HCT116 (cell line): ENCODE data around the gene SLC6A17.

Source experiments
- CEBPB ChIP-seq: IDR thresholded peaks from 2 replicates; pipeline ENCODE4 v1.6.1; 2012; ENCODE audit warnings: low read depth
- EZH2phosphoT487 ChIP-seq: fragments of 200-600 bp; IDR thresholded peaks from 2 replicates; pipeline ENCODE4 v1.6.1; 2018; ENCODE audit warnings: antibody characterized with exemption, borderline replicate concordance
- TF ChIP-seq, protein P1 (sequence below), 3 experiments: fragments of 200-600 bp in 1 of 3; sonication (generic) in 1 of 3; IDR thresholded peaks in 2 of 3; conservative IDR thresholded peaks in 1 of 3; 2 replicates each; pipeline ENCODE4 v1.5.1; 2012 to 2017; ENCODE audit warnings: low read depth in 2 of 3, low read length in 2 of 3, antibody characterized with exemption in 1 of 3, borderline replicate concordance in 1 of 3, control low read depth in 1 of 3, mild to moderate bottlenecking in 1 of 3, mixed read lengths in 1 of 3, mixed run types in 1 of 3, moderate library complexity in 1 of 3; ENCODE audit not compliant: insufficient read depth in 1 of 3

DNA sequence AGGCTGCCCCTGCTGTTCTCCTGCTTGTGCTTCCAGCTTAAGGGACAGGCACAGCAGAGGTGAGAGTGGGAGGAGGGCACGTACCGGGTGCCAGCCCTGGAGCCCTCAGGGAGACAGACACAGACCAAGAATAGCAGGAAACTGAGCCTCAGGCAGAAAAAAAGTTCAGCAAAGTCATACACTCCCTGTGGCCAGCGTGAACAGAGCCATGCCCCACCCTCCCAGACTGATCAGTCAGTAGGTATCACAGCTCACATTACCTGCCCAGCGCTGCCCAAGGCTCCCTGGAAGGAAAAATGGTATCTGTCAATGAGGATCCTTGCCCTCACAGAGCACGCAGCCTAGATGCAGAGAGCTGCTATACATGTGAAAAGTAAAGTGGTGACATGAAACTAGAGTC, 36.7 kb upstream of the SLC6A17 start:
- TF ChIP-seq, protein P1, sequence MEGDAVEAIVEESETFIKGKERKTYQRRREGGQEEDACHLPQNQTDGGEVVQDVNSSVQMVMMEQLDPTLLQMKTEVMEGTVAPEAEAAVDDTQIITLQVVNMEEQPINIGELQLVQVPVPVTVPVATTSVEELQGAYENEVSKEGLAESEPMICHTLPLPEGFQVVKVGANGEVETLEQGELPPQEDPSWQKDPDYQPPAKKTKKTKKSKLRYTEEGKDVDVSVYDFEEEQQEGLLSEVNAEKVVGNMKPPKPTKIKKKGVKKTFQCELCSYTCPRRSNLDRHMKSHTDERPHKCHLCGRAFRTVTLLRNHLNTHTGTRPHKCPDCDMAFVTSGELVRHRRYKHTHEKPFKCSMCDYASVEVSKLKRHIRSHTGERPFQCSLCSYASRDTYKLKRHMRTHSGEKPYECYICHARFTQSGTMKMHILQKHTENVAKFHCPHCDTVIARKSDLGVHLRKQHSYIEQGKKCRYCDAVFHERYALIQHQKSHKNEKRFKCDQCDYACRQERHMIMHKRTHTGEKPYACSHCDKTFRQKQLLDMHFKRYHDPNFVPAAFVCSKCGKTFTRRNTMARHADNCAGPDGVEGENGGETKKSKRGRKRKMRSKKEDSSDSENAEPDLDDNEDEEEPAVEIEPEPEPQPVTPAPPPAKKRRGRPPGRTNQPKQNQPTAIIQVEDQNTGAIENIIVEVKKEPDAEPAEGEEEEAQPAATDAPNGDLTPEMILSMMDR (IDR thresholded peaks at IDR 0.05 in 2 of 3, conservative IDR thresholded peaks at IDR 0.05 in 1 of 3; ENCODE audit: borderline replicate concordance in 1 of 3, insufficient read depth in 1 of 3, low read depth in 2 of 3, low read length in 2 of 3) = no peak
- no peak for TF ChIP-seq EZH2phosphoT487
- no peak for TF ChIP-seq CEBPB
